Measurements from ENCODE around the gene SPEG. TPM values are rescaled to one million over a fixed set of nuclear protein-coding genes. Genes with fewer than 3 reads are reported as not detected.

The SPEG gene
- total RNA-seq, 2 donors from 2014 or later = 23.1 to 29.8 TPM

DNA sequence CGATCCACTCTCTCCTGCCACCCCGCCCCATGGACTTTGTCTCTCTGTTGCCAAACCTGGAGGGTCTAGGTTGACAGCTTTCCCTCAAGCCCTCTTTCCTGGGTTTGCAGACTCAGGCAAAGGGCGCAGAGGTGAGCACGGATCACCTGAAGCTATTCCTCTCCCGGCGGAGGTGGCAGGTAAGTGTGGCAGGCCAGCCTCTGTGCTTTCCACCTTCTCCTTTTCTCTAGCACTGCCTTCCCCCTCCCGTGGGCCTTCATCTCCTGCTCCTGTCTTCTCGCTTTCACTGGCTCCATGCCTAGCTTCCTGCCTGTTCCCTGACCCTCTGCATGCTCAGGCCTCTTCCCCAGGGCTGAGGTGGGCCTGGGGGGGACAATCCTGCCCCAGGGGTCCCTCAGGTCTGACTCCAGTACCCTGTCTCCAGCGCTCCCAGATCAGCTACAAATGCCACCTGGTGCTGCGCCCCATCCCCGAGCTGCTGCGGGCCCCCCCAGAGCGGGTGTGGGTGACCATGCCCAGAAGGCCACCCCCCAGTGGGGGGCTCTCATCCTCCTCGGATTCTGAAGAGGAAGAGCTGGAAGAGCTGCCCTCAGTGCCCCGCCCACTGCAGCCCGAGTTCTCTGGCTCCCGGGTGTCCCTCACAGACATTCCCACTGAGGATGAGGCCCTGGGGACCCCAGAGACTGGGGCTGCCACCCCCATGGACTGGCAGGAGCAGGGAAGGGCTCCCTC lies 48.2 kb downstream of the SPEG start:
- Mint-ChIP-seq H3K9me3 (no peaks in the 10 kb centered on the region), H3K4me1 (no peaks in the 10 kb centered on the region), H3K27me3 (ENCODE audit: insufficient read depth) (peaks cover 76% of the 10 kb centered on the region), H3K36me3 (ENCODE audit: low read depth) (no peaks in the 10 kb centered on the region), H3K4me3 (no peak overlapping the region), H3K27ac (no peak overlapping the region)
- no peak overlapping the region for H3K9ac ChIP-seq (ENCODE audit: extremely low read depth, low read length, poor library complexity, severe bottlenecking)
- TF ChIP-seq, protein P1, sequence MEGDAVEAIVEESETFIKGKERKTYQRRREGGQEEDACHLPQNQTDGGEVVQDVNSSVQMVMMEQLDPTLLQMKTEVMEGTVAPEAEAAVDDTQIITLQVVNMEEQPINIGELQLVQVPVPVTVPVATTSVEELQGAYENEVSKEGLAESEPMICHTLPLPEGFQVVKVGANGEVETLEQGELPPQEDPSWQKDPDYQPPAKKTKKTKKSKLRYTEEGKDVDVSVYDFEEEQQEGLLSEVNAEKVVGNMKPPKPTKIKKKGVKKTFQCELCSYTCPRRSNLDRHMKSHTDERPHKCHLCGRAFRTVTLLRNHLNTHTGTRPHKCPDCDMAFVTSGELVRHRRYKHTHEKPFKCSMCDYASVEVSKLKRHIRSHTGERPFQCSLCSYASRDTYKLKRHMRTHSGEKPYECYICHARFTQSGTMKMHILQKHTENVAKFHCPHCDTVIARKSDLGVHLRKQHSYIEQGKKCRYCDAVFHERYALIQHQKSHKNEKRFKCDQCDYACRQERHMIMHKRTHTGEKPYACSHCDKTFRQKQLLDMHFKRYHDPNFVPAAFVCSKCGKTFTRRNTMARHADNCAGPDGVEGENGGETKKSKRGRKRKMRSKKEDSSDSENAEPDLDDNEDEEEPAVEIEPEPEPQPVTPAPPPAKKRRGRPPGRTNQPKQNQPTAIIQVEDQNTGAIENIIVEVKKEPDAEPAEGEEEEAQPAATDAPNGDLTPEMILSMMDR (conservative IDR thresholded peaks at IDR 0.05) = no peak
- no peak for DNase-seq
- no peaks in the 10 kb centered on the region for H3K36me3 ChIP-seq (ENCODE audit: control insufficient read depth, insufficient read depth, low read length)
- H3K27me3 ChIP-seq (ENCODE audit: control insufficient read depth, insufficient read depth, low read length, poor library complexity, severe bottlenecking) = peaks cover 61% of the 10 kb centered on the region
- H3K27ac ChIP-seq (ENCODE audit: low read depth, low read length) = no peak overlapping the region
- peaks cover 4% of the 10 kb centered on the region for H3K4me1 ChIP-seq (ENCODE audit: control insufficient read depth, insufficient read depth, low read length)
- 86 to 91% methylated on average over 8 to 17 of the region's 17 CpGs for WGBS, 2 experiments (ENCODE audit: insufficient coverage in 1 of 2, insufficient read length in 1 of 2)
- no peaks in the 10 kb centered on the region for H3K9me3 ChIP-seq (ENCODE audit: control insufficient read depth, low read length)
- no peak overlapping the region for H3K4me3 ChIP-seq (ENCODE audit: low read length)

DNA sequence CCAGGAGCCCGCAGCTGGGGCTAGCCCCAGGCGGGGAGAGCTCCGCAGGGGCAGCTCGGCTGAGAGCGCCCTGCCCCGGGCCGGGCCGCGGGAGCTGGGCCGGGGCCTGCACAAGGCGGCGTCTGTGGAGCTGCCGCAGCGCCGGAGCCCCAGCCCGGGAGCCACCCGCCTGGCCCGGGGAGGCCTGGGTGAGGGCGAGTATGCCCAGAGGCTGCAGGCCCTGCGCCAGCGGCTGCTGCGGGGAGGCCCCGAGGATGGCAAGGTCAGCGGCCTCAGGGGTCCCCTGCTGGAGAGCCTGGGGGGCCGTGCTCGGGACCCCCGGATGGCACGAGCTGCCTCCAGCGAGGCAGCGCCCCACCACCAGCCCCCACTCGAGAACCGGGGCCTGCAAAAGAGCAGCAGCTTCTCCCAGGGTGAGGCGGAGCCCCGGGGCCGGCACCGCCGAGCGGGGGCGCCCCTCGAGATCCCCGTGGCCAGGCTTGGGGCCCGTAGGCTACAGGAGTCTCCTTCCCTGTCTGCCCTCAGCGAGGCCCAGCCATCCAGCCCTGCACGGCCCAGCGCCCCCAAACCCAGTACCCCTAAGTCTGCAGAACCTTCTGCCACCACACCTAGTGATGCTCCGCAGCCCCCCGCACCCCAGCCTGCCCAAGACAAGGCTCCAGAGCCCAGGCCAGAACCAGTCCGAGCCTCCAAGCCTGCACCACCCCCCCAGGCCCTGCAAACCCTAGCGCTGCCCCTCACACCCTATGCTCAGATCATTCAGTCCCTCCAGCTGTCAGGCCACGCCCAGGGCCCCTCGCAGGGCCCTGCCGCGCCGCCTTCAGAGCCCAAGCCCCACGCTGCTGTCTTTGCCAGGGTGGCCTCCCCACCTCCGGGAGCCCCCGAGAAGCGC lies 49.1 kb downstream of the SPEG start:
- no peaks in the 10 kb centered on the region for H3K36me3 ChIP-seq (ENCODE audit: control insufficient read depth, insufficient read depth, low read length)
- Mint-ChIP-seq H3K4me1 (no peaks in the 10 kb centered on the region), H3K36me3 (ENCODE audit: low read depth) (no peaks in the 10 kb centered on the region), H3K27me3 (ENCODE audit: insufficient read depth) (peaks cover 83% of the 10 kb centered on the region), H3K4me3 (peak overlapping the region; percentile 32), H3K27ac (no peak overlapping the region), H3K9me3 (no peaks in the 10 kb centered on the region)
- no peak overlapping the region for H3K9ac ChIP-seq (ENCODE audit: extremely low read depth, low read length, poor library complexity, severe bottlenecking)
- TF ChIP-seq, protein P1 (conservative IDR thresholded peaks at IDR 0.05) = no peak
- H3K9me3 ChIP-seq (ENCODE audit: control insufficient read depth, low read length) = no peaks in the 10 kb centered on the region
- no peak overlapping the region for H3K27ac ChIP-seq (ENCODE audit: low read depth, low read length)
- DNase-seq = peak; percentile 69
- peaks cover 68% of the 10 kb centered on the region for H3K27me3 ChIP-seq (ENCODE audit: control insufficient read depth, insufficient read depth, low read length, poor library complexity, severe bottlenecking)
- H3K4me3 ChIP-seq (ENCODE audit: low read length) = no peak overlapping the region
- WGBS, 2 experiments (ENCODE audit: insufficient coverage in 1 of 2, insufficient read length in 1 of 2) = 60 to 72% methylated on average over 27 to 58 of the region's 58 CpGs
- peaks cover 4% of the 10 kb centered on the region for H3K4me1 ChIP-seq (ENCODE audit: control insufficient read depth, insufficient read depth, low read length)

DNA sequence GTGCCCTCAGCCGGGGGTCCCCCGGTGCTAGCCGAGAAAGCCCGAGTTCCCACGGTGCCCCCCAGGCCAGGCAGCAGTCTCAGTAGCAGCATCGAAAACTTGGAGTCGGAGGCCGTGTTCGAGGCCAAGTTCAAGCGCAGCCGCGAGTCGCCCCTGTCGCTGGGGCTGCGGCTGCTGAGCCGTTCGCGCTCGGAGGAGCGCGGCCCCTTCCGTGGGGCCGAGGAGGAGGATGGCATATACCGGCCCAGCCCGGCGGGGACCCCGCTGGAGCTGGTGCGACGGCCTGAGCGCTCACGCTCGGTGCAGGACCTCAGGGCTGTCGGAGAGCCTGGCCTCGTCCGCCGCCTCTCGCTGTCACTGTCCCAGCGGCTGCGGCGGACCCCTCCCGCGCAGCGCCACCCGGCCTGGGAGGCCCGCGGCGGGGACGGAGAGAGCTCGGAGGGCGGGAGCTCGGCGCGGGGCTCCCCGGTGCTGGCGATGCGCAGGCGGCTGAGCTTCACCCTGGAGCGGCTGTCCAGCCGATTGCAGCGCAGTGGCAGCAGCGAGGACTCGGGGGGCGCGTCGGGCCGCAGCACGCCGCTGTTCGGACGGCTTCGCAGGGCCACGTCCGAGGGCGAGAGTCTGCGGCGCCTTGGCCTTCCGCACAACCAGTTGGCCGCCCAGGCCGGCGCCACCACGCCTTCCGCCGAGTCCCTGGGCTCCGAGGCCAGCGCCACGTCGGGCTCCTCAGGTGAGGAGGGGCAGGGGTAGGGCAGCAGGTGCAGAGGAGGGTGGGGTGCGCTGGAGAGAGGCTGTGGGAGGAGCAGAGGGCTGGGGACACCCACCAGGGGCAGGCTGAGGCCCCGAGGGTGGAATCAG lies 49.9 kb downstream of the SPEG start:
- Histone ChIP-seq H3K27me3 (ENCODE audit: control insufficient read depth, insufficient read depth, low read length, poor library complexity, severe bottlenecking) (peaks cover 68% of the 10 kb centered on the region), H3K9ac (ENCODE audit: extremely low read depth, low read length, poor library complexity, severe bottlenecking) (no peak overlapping the region), H3K4me3 (ENCODE audit: low read length) (no peak overlapping the region), H3K27ac (ENCODE audit: low read depth, low read length) (no peak overlapping the region), H3K4me1 (ENCODE audit: control insufficient read depth, insufficient read depth, low read length) (peaks cover 4% of the 10 kb centered on the region), H3K9me3 (ENCODE audit: control insufficient read depth, low read length) (no peaks in the 10 kb centered on the region), H3K36me3 (ENCODE audit: control insufficient read depth, insufficient read depth, low read length) (no peaks in the 10 kb centered on the region)
- Mint-ChIP-seq H3K9me3 (no peaks in the 10 kb centered on the region), H3K4me1 (no peaks in the 10 kb centered on the region), H3K36me3 (ENCODE audit: low read depth) (no peaks in the 10 kb centered on the region), H3K27ac (no peak overlapping the region), H3K4me3 (peak overlapping the region; percentile 32), H3K27me3 (ENCODE audit: insufficient read depth) (peaks cover 77% of the 10 kb centered on the region)
- TF ChIP-seq, protein P1 (conservative IDR thresholded peaks at IDR 0.05) = no peak
- WGBS, 2 experiments (ENCODE audit: insufficient coverage in 1 of 2, insufficient read length in 1 of 2) = 4 to 9% methylated on average over 25 to 89 of the region's 89 CpGs
- DNase-seq = peak; percentile 82
